Germinal center (tissue), 1 donor: Measurements from ENCODE around the gene ASRGL1.

ENCODE experiments used
- DNase-seq: peaks from one replicate; pipeline ENCODE4 v3.0.0; 2012; ENCODE audit warnings: mixed read lengths, low spot score

Gene ASRGL1

DNA sequence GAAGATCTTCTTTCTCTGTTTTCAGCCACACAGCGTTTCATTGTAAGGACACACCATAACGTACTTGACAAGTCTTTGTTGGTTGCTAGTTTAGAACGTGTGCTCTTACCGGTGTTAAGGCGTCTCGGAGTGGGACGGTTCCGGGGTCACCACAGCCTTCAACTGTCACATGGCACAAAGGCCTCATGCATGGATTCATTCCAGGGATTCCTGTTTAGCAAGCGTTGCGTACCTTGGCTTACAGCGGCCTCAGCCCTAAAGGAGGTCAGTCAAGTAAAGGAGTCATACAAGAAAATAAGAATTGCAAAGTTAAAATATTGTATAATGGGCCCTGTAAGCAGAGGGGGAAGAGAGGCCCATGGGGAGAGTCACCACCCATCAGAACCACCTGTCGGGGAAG is 79.3 kb downstream of the ASRGL1 start:
- no peak for DNase-seq

DNA sequence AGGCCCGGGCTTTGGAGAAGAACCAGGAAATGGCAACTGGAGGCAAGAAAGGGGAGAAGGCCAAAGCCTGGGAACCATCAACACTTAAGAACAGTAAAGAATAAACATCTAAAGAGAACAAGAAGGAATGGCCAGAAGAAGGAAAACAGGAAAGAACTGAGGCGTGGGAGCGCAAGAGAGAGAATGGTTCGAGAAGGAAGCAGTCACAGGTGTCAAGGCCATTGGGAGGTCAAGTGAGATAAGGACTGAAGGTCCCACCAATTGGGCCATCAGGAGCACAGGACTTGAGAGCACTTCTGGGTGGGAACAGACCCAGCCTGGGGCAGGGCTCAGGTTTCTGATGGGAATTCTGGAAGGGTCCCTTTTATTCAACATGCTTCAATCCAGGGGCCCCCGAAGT is 80.9 kb downstream of the ASRGL1 start:
- no peak for DNase-seq

DNA sequence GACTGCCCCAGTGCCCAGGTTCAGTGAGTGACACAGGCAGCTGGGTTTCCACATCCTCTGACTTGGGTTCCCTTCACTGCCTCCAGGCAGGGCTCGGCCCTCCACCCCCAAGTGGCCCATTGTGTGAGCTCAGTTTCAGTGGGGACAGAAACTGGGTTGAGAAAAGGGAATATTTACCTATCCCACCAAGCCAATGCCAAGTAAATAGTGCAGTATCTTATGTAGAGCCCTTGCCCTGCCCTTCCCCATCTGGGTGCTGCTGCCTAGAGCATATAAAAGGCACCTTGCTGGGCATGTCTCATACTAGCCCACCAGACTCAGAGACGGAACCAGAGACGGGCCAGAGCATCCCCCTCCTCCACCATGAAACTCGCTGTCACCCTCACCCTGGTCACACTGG is 81.5 kb downstream of the ASRGL1 start, which contains the start of gene SCGB1A1:
TSS of gene SCGB1A1 (plus strand) at position 301 of the 400 bp plus-strand sequence. CDS start at position 364, 63 bp downstream.
- DNase-seq, result no peak

DNA sequence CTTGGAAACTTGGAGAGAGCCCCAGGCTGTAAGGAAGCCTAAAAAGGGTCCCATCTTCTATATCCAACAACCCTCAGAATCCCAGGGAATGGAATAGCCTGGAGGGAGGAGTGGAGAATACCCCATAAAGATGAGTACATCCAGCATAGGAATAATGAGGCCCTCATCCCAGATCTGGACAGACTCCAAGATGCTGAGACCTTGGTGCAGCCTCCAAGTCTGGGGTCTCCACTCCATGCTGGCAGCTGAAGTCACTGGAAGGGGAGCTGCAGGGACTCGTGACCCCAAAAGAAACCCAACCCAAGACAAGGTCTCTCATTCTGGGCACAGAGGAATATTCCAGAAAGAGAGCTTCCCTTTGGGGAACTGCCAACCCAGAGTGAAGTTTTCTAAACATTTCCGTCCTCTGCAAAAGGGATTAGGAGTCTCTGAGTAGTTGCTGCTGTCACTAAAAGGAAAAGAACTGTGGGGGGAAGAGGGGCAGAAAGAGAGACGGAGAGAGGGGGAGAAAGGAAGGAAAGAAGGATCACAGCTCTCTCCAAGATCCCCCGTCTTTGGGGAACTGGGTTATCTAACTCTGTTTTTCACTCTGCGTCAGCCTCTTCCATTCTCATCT is 82.2 kb downstream of the ASRGL1 start:
- no peak for DNase-seq

DNA sequence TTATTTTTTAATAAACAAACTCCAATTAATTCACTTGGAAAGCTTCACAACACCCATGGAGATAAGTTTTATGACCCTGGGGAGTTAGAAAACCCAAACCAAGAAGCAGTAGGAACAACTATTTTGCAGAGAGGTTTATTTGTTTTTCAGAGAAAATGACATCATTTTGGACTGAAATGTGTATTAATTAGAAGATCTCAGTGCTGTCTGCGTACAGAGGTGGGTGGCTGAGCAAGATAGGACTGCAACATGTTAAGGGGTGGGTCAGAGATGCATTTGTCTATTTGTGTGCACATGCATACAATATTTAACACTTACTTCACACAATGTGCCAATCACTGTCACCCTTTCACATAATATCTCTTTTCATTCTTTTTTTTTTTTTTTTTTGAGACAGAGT is 82.7 kb downstream of the ASRGL1 start:
- DNase-seq, result no peak

DNA sequence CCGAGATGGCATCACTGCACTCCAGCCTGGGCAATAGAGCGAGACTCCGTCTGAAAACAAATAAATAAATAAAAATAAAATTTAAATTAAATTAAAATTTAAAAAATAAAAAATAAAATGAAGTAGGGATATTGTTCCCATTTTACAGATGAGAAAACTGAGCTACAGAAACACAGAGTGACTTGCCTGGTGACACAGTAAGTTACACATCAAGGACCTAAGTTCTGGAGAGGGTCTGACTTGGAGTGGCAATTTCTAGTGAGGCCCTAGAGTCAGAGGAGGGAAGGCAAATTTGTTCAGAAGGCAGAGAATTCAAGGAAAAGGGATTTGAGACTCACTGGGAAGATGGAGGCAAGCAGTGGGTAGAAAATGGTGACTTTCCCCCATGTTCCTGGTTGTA is 83.6 kb downstream of the ASRGL1 start:
- DNase-seq, result no peak

DNA sequence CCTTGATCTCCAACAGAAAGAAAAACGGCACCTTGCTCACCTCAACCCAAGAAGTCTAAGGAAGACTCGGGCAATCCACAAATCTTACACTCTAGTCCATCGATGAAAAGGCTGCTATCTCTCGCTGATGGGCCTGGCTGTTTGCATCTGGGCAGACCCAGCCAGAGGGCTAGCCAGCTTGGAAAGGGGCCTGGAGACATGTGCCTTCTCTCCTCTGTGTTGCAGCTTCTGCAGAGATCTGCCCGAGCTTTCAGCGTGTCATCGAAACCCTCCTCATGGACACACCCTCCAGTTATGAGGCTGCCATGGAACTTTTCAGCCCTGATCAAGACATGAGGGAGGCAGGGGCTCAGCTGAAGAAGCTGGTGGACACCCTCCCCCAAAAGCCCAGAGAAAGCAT is 84.7 kb downstream of the ASRGL1 start:
- no peak for DNase-seq

DNA sequence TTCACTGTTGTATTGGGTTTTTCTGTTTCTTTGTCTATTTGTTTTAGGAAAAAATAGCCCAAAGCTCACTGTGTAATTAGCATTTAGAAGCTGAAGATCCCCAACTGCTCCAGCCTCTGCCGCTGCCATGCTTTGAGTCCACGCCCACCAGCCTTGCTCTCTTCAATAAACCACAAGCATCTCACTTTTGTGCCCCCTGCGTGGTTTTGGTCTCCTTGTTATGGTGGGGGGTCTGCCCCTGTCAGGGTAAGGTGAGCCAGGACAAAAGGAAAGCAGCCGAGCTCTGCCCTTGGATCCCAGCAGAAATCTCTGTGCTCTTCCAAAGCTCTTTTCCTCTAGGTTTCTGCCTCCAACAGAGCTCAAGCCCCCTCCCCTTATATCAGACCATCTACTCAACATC is 85.8 kb downstream of the ASRGL1 start:
- DNase-seq, result no peak

DNA sequence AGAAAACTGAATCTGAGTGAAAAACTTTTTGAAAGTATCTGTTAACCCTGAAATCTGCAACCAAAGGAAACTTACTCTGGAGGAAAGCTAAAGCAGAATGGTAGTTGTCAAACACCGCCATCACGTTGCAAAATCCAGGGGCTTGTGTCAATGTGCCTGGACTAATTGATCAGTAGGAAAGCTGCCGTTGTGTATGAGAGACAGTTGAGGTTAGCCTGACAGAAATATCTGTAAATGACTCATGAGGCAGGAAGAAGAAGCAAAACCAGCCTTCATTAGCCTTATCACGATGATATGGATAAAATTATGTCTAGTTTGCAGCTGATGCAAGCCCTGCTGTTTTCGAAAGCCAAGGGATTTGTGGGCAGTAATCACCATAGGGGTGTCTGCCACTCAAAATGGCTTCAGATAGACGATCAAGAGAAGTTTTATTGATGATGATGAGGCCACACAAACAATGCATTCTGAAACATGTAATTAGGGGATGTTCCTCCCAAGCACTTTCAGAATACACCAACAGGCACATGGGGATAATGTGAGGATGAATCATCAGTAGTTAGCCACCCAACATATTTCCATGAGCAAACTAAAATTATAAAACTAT is 90.5 kb downstream of the ASRGL1 start:
- DNase-seq, result no peak

DNA sequence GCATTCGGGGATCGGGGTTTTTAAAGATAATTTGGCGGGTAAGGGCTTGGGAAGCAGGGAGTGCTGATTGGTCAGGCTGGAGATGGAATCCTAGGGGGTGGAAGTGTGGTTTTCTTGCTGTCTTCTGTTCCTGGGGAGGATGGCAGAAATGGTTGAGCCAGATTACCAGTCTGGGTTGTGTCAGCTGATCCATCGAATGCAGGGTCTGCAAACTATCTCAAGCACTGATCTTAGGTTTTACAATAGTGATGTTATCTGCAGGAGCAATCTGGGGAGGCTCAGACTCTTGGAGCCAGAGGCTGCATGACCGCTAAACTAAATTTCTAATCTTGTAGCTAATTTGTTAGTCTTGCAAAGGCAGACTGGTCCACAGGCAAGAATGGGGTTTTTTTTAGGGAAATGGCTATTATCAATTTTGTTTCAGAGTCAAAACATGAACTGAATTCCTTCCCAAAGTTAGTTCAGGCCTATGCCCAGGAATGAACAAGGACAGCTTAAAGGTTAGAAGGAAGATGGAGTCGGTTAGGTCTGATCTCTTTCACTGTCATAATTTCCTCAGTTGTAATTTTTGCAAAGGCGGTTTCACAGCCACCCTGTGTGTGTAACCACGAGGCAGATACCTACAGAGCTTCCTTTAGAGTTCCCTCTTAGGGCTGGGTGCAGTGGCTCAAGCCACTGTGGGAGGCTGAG is 91.8 kb downstream of the ASRGL1 start:
- DNase-seq, result no peak

DNA sequence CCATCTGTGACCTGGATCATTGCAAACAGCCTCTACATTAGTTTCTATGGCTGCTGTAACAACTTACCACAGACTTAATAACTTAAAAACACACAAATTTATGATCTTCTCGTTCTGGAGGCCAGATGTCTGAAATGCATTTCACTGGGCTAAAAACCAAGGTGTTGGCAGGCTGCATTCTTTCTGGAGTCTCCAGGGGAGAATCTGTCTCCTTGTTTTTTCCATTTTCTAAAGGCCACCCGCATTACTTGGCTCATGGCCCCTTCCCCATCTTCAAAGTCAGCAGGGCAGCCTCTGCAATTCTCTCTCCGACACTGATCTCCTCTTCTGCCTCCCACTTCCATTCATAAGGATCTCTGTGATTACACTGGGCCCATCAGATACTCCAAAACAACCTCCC is 93.2 kb downstream of the ASRGL1 start:
- DNase-seq, result no peak

DNA sequence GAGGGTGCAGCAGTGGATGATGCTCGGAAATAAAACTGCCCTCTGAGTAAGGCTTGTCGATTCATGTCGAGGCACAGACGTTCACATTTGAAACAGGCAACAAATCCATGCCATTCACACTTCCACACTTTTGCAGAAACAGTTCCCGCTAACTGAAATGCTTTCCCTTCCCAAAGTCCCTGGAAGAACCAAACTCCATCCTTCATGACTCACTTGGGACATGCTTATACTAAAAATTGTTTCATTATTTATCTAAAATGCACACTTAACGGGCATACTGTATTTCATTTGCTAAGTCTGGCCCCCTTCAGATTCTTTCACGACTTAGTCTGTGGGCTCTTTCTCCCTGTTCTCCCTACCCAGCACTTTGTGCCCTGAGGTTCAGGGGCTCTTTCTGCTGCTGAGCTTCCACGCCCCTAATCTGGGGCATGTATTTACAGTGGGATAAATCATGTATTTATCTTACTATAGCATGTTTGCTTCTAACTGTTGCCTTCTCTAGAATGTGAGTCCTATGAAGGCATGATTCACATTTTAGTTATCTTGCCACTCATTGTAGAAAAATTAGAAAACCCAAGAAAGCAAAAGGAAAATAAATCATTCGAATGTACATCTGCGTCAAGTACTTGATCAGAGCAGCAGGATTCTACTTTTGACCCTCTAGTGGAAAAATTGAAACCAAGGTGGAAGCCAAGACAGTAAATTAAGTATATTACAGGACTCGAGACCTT is 94.1 kb downstream of the ASRGL1 start:
- no peak for DNase-seq

DNA sequence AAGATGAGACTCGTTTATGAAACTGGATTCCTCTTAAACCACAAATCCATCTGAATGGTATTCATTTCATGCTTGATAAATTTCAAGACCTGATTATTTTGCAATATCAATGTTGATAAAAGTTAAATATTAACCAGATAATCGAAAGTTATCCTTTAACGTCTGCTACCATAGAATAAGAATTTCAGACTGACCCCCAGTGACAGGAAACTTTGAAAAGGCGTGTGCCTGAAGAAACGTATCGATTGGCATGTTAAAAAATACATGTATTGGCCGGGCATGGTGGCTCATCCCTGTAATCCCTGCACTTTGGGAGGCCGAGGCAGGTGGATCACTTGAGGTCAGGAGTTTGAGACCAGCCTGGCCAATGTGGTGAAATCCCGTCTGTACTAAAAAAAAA is 95.4 kb downstream of the ASRGL1 start:
- DNase-seq, result no peak

DNA sequence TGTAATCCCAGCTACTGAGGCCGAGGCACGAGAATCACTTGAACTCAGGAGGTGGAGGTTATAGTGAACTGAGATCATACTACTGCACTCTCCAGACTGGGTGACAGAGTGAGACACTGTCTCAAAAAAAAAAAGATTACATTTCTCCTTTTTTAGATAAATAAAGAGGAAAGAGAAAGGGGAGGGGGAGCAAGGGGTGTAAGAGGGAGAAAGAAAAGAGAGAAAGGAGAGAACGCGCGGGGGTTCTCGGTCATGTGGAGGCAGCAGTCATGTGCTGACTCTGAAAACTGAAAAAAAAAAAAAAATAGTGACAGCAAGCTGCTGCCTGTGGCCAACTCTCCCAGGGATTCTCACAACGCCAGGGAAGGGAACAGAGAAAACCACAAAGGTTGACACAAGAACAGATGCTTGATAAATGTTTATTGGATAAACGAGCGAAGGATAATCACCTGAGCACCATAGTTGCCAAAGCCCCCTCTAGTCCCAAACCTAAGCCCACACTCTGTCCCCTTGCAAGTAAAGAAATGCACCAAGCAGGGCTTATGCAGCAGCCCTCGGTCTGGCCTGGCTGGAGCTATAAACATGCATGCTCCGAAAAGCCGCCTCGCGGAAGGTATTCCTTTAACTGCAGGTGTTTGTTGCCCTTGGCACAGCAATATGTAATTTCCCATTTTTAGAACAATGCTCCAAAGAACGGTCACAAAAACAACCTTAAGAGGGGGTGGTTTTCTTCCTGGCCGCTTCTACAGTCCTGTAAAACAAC is 96.1 kb downstream of the ASRGL1 start:
- no peak for DNase-seq

DNA sequence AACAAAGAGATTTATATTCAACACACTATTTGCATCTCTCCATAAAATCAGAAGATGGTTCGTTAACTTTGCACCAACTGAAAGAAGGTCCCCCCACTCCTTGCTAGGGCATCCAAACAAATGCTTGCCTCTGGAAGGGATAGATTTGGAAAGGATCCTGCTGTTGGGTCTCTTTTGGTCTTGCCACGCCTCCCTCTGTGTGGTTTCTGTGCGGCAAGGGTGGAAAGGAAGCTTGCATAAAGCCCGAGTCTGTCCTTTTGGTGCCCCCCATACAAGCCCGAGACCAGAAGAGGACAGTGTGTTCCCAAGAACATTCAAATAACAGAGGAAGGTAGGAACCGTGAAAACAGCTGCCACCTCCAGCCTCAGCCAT is 96.6 kb downstream of the ASRGL1 start:
- DNase-seq, result no peak

DNA sequence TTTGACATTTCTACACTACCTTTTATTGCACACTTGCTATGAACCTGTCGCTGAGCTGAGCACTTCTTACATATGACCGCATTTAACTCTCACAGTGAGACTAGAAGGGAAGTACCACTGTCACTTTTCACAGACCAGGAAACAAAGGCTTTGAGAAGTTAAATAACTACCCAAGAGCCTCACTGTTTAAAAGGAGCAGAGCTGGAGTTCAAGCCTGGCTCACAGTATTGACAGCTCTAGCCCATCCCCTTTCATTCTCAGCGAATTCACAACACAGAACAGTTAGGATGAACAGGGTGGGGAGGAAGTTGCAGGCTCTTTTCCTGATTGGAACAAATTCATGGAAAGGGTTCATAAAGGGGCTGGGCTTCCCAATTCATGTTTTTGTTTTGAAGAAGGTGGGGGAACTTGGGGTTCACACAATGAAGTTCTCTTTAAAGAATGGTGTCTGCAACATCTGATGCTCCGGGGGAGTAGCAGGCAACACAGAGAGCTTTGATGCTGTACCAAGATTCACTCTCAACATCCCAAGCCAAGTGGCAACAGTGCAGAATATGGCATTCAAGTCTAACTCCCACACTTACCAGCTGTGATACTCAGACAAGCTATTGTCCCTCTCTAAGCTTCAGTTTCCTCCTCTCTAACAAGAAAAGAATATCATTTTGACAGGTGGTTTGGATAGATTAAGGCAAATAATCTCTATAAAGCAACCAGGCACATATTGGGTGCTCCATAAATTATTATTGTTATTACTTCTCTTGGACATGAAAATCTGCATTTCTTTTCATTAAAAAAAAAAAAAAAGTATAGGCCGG is 98.8 kb downstream of the ASRGL1 start:
- no peak for DNase-seq

DNA sequence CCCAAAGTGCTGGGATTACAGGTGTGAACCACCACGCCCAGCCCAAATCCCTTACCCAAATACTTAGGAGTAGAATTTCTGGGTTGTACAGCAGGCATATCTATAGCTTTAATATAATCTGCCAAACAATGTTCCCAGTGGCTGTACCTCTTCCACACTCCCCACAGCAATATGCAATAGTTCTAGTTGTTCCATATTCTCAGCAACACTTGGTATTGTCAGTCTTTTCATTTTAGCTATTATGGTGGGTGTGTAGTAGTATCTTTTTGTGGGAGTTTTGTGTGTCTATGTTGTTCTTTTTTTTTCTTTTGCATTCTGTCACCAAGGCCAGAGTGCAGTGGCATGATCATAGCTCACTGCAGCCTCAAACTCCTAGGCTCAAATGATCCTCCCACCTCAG is 100.4 kb downstream of the ASRGL1 start:
- no peak for DNase-seq

DNA sequence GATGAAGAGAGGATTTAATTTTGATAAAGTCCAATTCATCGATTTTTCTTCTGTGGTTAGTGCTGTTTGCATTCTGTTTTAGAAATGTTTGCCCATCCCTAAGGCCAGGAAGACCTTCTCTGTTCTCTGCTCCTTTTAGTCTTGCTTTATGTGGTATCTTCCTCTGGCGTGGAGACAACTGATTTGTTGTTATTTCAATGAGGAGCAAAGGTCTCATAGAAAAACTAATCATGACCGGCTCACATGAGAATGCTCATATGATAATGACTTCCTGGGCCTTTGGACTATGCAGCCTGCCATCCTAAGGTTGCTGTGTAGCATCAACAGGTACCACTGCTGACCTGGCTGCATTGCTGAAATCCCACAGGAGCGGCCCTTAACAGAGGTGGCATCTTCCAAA is 101.4 kb downstream of the ASRGL1 start:
- DNase-seq, result no peak

DNA sequence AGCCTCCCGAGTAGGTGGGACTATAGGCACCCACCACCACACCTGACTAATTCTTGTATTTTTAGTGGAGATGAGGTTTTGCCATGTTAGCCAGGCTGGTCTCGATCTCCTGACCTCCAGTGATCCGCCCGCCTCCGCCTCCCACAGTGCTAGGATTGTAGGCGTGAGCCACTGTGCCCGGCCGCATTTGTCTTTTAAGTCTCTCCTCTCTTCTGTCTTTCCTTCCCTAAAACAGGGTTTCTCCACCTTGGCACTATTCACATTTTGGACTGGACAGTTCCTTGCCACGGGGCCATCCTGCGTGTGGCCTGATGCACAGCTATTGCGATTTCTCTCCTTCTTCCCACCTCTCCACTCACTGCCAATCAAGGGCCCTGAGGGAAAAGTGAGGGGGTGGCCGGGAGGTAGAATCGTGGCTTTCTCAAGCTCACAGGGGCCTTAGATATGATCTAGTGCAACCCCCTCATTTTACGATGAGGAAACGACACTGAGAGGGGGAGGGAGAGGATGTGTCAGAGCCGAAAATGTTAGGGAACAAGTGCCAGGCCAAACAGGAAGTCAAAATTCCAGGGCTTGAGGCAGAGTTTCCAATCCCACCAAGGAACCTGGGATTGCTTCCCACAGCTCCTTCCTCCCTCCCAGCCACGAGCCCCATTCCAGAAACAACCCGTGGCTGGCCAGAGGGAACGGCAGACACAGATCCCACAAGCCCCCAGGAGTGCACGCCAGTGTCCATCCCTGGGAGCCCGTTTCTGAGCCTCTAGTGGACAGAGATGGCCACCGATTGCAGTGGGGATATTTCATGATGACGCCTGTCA is 102.7 kb downstream of the ASRGL1 start:
- no peak for DNase-seq
